HG03354 (cell line): ENCODE measurements around the gene CYP20A1.

Experiments
- ATAC-seq: cut with Tn5 transposase; IDR thresholded peaks from one replicate; pipeline ENCODE4 v1.9.1; 2021; ENCODE audit warnings: mild to moderate bottlenecking; ENCODE audit not compliant: unreplicated experiment, poor library complexity, severe bottlenecking

Gene CYP20A1

DNA sequence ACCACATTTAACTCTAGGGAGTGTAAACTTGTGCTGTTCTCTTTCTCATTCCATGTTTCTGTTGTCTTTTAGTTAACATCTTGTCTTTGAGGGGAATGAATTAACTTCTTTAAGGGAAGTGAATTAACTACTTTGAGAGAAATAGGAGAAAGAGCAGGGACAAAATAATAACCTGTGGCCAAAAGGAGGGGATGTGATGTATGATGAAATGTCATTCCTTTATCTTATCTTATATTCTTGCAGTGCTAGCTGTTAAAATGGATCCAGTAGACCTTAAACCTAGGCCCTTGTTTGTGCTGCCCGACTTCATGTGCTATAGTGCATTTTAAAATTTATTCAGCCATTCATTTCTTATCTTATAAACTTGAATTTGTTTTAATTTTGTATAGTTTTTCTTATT is 107.8 kb downstream of the CYP20A1 start:
- ATAC-seq, result no peak

DNA sequence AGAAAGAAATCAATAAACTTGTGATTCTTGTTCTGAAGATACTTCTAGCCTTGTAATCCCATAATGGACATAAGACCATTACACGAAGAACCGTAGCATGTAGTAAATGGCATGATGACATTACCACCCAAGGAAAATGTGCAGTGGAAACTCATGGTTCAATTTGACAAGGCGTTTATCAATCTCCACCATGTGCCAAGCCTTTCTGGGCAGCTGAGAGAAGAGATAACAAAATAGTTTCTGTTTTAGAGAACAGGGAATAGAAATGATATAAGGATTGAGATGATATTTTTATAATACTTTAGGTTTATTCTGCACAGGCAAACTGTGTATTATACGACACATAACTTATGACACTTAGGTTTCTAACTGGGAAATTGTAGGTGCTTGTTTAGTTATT is 108.6 kb downstream of the CYP20A1 start:
- no peak for ATAC-seq

DNA sequence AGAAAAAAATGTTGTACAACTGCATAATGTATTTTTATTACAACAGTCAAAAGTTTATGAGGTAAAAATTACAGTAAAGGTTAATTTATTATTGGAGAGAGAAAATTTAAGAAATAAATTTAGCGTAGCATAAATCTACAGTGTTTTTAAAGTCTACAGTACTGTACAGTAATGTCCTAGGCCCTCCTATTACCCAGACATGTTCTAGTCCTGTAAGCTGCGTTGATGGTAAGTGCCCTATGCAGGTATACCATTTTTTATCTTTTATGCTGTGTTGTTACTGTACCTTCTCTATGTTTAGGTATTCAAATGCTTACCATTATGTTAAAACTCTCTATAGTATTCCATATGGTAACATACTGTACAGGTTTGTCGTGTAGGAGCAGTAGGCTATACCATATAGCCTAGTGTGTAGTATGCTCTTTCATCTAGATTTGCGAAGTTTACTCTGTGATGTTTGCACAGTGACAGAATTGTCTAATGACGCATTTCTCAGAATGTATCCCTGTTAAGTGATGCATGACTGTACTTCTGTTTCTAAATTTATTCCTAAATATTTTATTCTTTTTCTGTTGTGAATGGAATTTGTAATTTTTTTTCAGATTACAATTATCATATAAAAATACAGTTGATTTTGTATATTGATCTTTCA is 113.9 kb downstream of the CYP20A1 start:
- ATAC-seq, result no peak

DNA sequence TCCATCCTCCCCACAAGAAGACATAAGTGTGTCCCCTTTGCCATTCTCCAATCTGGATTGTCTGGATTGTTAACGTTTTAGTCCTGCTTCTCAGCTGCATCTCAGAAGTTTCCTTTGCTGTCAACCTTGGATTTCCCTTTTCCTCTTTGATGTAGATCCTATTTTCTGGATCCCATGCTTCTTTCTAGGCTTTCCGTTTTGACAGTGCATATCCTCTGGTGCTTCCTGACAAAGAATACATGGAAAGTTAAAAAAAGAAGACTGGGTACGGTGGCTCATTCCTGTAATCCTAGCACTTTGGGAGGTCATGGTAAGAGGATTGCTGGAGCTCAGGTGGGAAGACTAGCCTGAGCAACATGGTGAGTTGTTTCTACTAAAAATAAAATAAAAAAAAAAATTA is 116.1 kb downstream of the CYP20A1 start:
- no peak for ATAC-seq
